ENCODE measurements around the gene CAP1. TPM values are rescaled to one million over a fixed set of nuclear protein-coding genes. Genes with fewer than 3 reads are reported as not detected.

CAP1 gene, protein sequence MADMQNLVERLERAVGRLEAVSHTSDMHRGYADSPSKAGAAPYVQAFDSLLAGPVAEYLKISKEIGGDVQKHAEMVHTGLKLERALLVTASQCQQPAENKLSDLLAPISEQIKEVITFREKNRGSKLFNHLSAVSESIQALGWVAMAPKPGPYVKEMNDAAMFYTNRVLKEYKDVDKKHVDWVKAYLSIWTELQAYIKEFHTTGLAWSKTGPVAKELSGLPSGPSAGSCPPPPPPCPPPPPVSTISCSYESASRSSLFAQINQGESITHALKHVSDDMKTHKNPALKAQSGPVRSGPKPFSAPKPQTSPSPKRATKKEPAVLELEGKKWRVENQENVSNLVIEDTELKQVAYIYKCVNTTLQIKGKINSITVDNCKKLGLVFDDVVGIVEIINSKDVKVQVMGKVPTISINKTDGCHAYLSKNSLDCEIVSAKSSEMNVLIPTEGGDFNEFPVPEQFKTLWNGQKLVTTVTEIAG
- total RNA-seq (100 to 1,000 TPM; 121 to 126 TPM), total RNA-seq (201 to 767 (median 360) reads per million in 172 experiments)
- polyA plus RNA-seq (2013, experiment 1 of 2) = 451 TPM
- polyA plus RNA-seq (2013, experiment 2 of 2) = 349 TPM

DNA sequence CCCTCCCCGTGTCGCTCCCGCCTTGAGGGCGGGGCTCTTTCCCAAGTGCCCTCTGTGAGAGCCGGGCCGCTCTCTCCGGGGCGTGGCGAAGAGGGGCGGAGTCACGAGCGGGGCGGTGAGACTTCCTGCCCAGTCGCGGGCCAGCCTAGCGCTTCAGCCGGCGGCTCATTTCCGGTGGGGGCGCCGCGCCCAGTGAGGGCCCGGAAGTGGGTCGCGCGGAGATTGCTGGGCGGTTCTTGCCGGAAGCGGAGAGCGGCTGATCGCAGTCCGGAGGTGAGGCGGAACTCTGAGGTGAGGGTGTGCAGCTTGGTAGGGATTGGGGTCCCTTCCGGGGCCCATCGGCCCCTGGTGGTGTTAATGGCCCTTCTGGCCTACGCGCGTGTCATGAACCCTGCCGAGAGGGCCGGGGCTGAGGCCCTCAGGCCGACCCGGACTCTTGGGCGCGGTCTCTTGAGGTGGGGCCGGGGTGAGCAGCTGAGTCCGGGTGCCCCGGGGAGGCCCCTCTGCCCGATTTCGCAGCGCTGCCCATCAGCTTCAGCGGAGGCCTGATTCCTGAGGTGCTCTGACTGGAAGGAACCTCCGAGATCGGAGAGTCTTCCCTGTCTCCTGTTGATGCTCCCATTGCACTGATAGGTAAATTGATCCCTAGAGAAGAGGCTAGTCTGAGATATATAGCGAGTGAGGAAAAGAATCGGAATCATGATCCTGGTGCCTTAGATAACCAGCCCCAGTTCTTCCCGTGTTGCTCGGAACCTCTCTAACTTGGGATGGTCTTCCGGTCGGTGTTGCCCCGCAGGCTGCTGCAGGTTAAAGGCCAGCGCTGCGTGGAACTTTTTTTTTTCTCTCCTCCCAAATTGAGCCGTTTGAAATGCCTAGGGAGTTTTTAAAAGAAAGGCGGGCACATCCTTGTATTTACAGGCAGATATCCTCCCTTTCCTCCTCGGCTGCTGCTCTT lies at the start of gene CAP1:
Gene CAP1, plus strand, starts transcription at position 219 of the 955 bp plus-strand sequence. CDS start 18,618 bp downstream, outside the sequence.
- Histone ChIP-seq H3K27me3 (ENCODE audit: control insufficient read depth in 1 of 2, insufficient read depth in 2 of 2, low read length in 2 of 2) (no peaks in the 10 kb centered on the region), H3K4me3 (ENCODE audit: low read length) (peak within 1 kb of the TSS; percentile 100), H3K36me3 (ENCODE audit: insufficient read depth, low read length) (peaks cover 14% of the 10 kb centered on the region), H3K27ac (ENCODE audit: low read depth in 1 of 2, low read length in 2 of 2) (peak within 1 kb of the TSS; percentile 88 to 93), H3K4me1 (ENCODE audit: insufficient read depth, low read length) (peaks cover 77% of the 10 kb centered on the region), H3K9me3 (ENCODE audit: control insufficient read depth in 1 of 2, insufficient read depth in 1 of 2, low read length in 2 of 2) (no peaks in the 10 kb centered on the region)
- Mint-ChIP-seq H3K36me3 (ENCODE audit: low read depth) (peaks cover 55% of the 10 kb centered on the region), H3K4me1 (ENCODE audit: low read depth) (peaks cover 83% of the 10 kb centered on the region), H3K9me3 (no peaks in the 10 kb centered on the region), H3K4me3 (peak within 1 kb of the TSS; percentile 98), H3K27ac (peak within 1 kb of the TSS; percentile 95), H3K27me3 (no peaks in the 10 kb centered on the region)
- TF ChIP-seq, protein P1, sequence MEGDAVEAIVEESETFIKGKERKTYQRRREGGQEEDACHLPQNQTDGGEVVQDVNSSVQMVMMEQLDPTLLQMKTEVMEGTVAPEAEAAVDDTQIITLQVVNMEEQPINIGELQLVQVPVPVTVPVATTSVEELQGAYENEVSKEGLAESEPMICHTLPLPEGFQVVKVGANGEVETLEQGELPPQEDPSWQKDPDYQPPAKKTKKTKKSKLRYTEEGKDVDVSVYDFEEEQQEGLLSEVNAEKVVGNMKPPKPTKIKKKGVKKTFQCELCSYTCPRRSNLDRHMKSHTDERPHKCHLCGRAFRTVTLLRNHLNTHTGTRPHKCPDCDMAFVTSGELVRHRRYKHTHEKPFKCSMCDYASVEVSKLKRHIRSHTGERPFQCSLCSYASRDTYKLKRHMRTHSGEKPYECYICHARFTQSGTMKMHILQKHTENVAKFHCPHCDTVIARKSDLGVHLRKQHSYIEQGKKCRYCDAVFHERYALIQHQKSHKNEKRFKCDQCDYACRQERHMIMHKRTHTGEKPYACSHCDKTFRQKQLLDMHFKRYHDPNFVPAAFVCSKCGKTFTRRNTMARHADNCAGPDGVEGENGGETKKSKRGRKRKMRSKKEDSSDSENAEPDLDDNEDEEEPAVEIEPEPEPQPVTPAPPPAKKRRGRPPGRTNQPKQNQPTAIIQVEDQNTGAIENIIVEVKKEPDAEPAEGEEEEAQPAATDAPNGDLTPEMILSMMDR (IDR thresholded peaks at IDR 0.05) = no peak
- peak; percentile 88 for ATAC-seq (ENCODE audit: poor library complexity)
- ChIA-PET POLR2A (interaction anchor here (0.6 to 3.4 kb wide), 12 partner anchors 9 to 341 kb away, joined by 3 to 56 read pairs (median 4); partner anchors contain the start of genes SMAP2 and ZMPSTE24), CTCF (interaction anchor here (1.3 kb wide), 1 partner anchor 8 kb away, joined by 4 read pairs; no protein-coding TSS in a partner anchor)
- intact Hi-C loops (cut with DNase I, micrococcal nuclease) = loop anchor here (1.0 to 10.0 kb wide), 7 partner anchors 9 to 654 kb away; partner anchors contain the start of genes ZMPSTE24 (in 2 of the 2), NFYC (in 1 of the 2), RLF (in 1 of the 2) and ZNF684 (in 1 of the 2)
- peak; percentile 99 to 100 (median 100) for DNase-seq

DNA sequence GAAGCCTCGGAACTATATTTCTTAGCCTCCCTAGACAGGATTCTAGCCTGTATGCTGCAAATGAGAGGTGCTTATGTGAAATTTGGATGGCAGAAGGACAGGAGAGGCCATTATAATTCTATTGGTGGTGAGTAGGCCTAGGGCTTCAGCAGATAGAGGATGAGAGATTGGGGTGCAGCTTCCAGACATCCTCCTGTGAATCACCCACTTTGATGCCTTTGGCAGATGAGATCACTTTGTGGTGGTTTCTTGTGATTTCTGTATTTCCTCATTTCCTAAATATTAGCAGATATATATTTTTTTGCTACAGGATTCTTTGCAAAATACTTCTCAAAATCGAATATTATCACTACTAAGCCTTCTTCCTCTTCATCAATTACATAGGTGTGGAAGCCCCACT lies 48.3 kb upstream of the CAP1 start:
- TF ChIP-seq, protein P1 (IDR thresholded peaks at IDR 0.05) = no peak
- CTCF ChIA-PET = no interaction called here
- H3K27me3 ChIP-seq (ENCODE audit: control insufficient read depth in 1 of 2, insufficient read depth in 2 of 2, low read length in 2 of 2) = no peaks in the 10 kb centered on the region
- no peaks in the 10 kb centered on the region for H3K36me3 Mint-ChIP-seq (ENCODE audit: low read depth)
- no peaks in the 10 kb centered on the region for H3K36me3 ChIP-seq (ENCODE audit: insufficient read depth, low read length)
- H3K4me1 Mint-ChIP-seq (ENCODE audit: low read depth) = peaks cover 12% of the 10 kb centered on the region
- intact Hi-C loops (cut with DNase I, micrococcal nuclease) = no loop called here
- POLR2A ChIA-PET = no interaction called here
- H3K4me3 Mint-ChIP-seq = no peak overlapping the region
- H3K27me3 Mint-ChIP-seq = no peaks in the 10 kb centered on the region
- ATAC-seq (ENCODE audit: poor library complexity) (no peak), DNase-seq (peak in 2 of 14 experiments; percentile 41 to 53)
- no peak overlapping the region for H3K27ac ChIP-seq (ENCODE audit: low read depth in 1 of 2, low read length in 2 of 2)
- H3K9me3 ChIP-seq (ENCODE audit: control insufficient read depth in 1 of 2, insufficient read depth in 1 of 2, low read length in 2 of 2) = no peaks in the 10 kb centered on the region
- H3K27ac Mint-ChIP-seq = no peak overlapping the region
- H3K4me1 ChIP-seq (ENCODE audit: insufficient read depth, low read length) = peaks cover 15% of the 10 kb centered on the region
- no peak overlapping the region for H3K4me3 ChIP-seq (ENCODE audit: low read length)
- H3K9me3 Mint-ChIP-seq = no peaks in the 10 kb centered on the region

DNA sequence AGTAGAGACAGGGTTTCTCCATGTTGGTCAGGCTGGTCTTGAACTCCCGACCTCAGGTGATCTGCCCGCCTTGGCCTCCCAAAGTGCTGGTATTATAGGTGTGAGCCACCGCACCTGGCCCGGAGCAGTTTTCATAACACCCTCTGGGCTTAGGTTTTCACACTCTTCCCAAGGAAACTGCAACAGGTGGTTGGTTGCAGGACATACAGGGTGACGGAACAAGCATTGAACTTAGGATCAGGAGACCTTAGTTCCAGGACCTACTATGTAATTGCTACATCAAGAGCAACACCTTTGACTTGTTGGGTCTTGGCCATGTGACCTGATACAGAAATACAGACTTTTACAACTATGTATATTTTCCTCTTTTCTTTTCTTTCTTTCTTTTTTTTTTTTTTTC lies 47.6 kb upstream of the CAP1 start:
- Mint-ChIP-seq H3K9me3 (no peaks in the 10 kb centered on the region), H3K27ac (no peak overlapping the region), H3K4me3 (no peak overlapping the region), H3K27me3 (no peaks in the 10 kb centered on the region), H3K4me1 (ENCODE audit: low read depth) (peaks cover 12% of the 10 kb centered on the region), H3K36me3 (ENCODE audit: low read depth) (no peaks in the 10 kb centered on the region)
- TF ChIP-seq, protein P1 (IDR thresholded peaks at IDR 0.05) = no peak
- Histone ChIP-seq H3K27ac (ENCODE audit: low read depth in 1 of 2, low read length in 2 of 2) (no peak overlapping the region), H3K27me3 (ENCODE audit: control insufficient read depth in 1 of 2, insufficient read depth in 2 of 2, low read length in 2 of 2) (no peaks in the 10 kb centered on the region), H3K9me3 (ENCODE audit: control insufficient read depth in 1 of 2, insufficient read depth in 1 of 2, low read length in 2 of 2) (no peaks in the 10 kb centered on the region), H3K4me3 (ENCODE audit: low read length) (no peak overlapping the region), H3K4me1 (ENCODE audit: insufficient read depth, low read length) (peaks cover 15% of the 10 kb centered on the region), H3K36me3 (ENCODE audit: insufficient read depth, low read length) (no peaks in the 10 kb centered on the region)
- no peak for ATAC-seq (ENCODE audit: poor library complexity)
- intact Hi-C loops (cut with DNase I, micrococcal nuclease) = no loop called here
- no peak for DNase-seq
- CTCF ChIA-PET = no interaction called here
- POLR2A ChIA-PET = interaction anchor here (0.7 kb wide), 1 partner anchor 18 kb away, joined by 3 read pairs; no protein-coding TSS in a partner anchor

Measured in CD4-positive, alpha-beta T cell (primary cell).